KMS-11 (cell line): ENCODE data around the gene PRLH.
"Not testable (repeated sequence)": the region's sequence is repeated elsewhere in the genome, so short reads cannot be mapped to it uniquely, and the experiment has no call there.

Experiments used
- H2AFZ ChIP-seq: fragments of 200-600 bp; sonication (generic); 2 replicates; pipeline ENCODE4 v1.6.1; 2016; ENCODE audit warnings: antibody characterized with exemption, mixed run types, low read depth
- H3K27ac ChIP-seq: fragments of 200-600 bp; sonication (generic); 2 replicates; pipeline ENCODE4 v1.6.1; 2016; ENCODE audit warnings: mild to moderate bottlenecking, mixed run types
- H3K27me3 ChIP-seq: fragments of 200-600 bp; sonication (generic); 2 replicates; pipeline ENCODE4 v1.6.1; 2017; ENCODE audit warnings: mild to moderate bottlenecking, low read depth, mixed run types, moderate library complexity; ENCODE audit not compliant: insufficient read depth
- H3K36me3 ChIP-seq: fragments of 200-600 bp; sonication (generic); 2 replicates; pipeline ENCODE4 v1.6.1; 2017; ENCODE audit warnings: mild to moderate bottlenecking, mixed run types; ENCODE audit not compliant: insufficient read depth
- H3K4me1 ChIP-seq: fragments of 200-600 bp; sonication (generic); 2 replicates; pipeline ENCODE4 v1.6.1; 2016; ENCODE audit warnings: mild to moderate bottlenecking, low read depth, mixed run types; ENCODE audit not compliant: poor library complexity, severe bottlenecking
- H3K4me2 ChIP-seq: fragments of 200-600 bp; sonication (generic); 2 replicates; pipeline ENCODE4 v1.7.0; 2016; ENCODE audit warnings: mild to moderate bottlenecking, mixed run types
- H3K4me3 ChIP-seq: fragments of 200-600 bp; sonication (generic); IDR thresholded peaks from 2 replicates; pipeline ENCODE4 v1.6.1; 2017; ENCODE audit warnings: low read depth, low read length, mixed read lengths; ENCODE audit not compliant: insufficient read depth
- H3K79me2 ChIP-seq: fragments of 200-600 bp; sonication (generic); 2 replicates; pipeline ENCODE4 v1.6.1; 2016; ENCODE audit warnings: low read depth, mixed run types; ENCODE audit not compliant: insufficient read depth
- H3K9ac ChIP-seq: fragments of 200-600 bp; sonication (generic); 2 replicates; pipeline ENCODE4 v1.6.1; 2016; ENCODE audit warnings: mild to moderate bottlenecking, mixed run types
- H4K20me1 ChIP-seq: fragments of 200-600 bp; sonication (generic); 2 replicates; pipeline ENCODE4 v1.6.1; 2016; ENCODE audit warnings: mild to moderate bottlenecking, mixed run types; ENCODE audit not compliant: insufficient read depth
- CTCF ChIP-seq: fragments of 200-600 bp; sonication (generic); conservative IDR thresholded peaks from 2 replicates; pipeline ENCODE4 v1.6.1; 2017; ENCODE audit warnings: low read depth, mild to moderate bottlenecking, antibody characterized with exemption, low read length, moderate library complexity, mixed read lengths

PRLH gene

GRCh38 chr2:237604391-237604790 is 38.0 kb downstream of the PRLH start:
- no peak overlapping the region for H3K4me3 ChIP-seq
- H3K4me2 ChIP-seq: no peak overlapping the region
- H3K27me3 ChIP-seq: no peaks in the 10 kb centered on the region
- no peak overlapping the region for H3K27ac ChIP-seq
- no peaks in the 10 kb centered on the region for H3K4me1 ChIP-seq
- no peak for TF ChIP-seq CTCF
- no peaks in the 10 kb centered on the region for H3K36me3 ChIP-seq
- H3K9ac ChIP-seq: no peak overlapping the region
- H4K20me1 ChIP-seq: no peaks in the 10 kb centered on the region
- no peak overlapping the region for H2AFZ ChIP-seq
- no peaks in the 10 kb centered on the region for H3K79me2 ChIP-seq

GRCh38 chr2:237604960-237605359 is 38.6 kb downstream of the PRLH start:
- no peak overlapping the region for H3K9ac ChIP-seq
- no peak overlapping the region for H2AFZ ChIP-seq
- H3K4me2 ChIP-seq: no peak overlapping the region

GRCh38 chr2:237606522-237606921 is 40.1 kb downstream of the PRLH start:
- not testable (repeated sequence) for H4K20me1 ChIP-seq, H3K4me2 ChIP-seq, H3K79me2 ChIP-seq, H2AFZ ChIP-seq, H3K27me3 ChIP-seq, H3K9ac ChIP-seq, H3K4me3 ChIP-seq, H3K27ac ChIP-seq, H3K36me3 ChIP-seq, H3K4me1 ChIP-seq

More at GRCh38 chr2:237604960-237605359, 38.6 kb downstream of the PRLH start:
- Histone ChIP-seq H3K27me3 (no peaks in the 10 kb centered on the region), H4K20me1 (no peaks in the 10 kb centered on the region), H3K4me1 (no peaks in the 10 kb centered on the region), H3K36me3 (no peaks in the 10 kb centered on the region), H3K4me3 (no peak overlapping the region), H3K79me2 (no peaks in the 10 kb centered on the region), H3K27ac (no peak overlapping the region)
- TF ChIP-seq CTCF: no peak

- Histone ChIP-seq H3K4me2 (no peak overlapping the region), H4K20me1 (no peaks in the 10 kb centered on the region), H3K9ac (no peak overlapping the region), H3K27ac (no peak overlapping the region), H3K79me2 (no peaks in the 10 kb centered on the region), H3K27me3 (no peaks in the 10 kb centered on the region), H3K4me1 (no peaks in the 10 kb centered on the region), H2AFZ (no peak overlapping the region), H3K4me3 (no peak overlapping the region), H3K36me3 (no peaks in the 10 kb centered on the region)
- TF ChIP-seq CTCF: no peak
Observed at GRCh38 chr2:237612527-237613357, 46.4 kb downstream of the PRLH start.

- Histone ChIP-seq H3K79me2 (no peaks in the 10 kb centered on the region), H3K36me3 (no peaks in the 10 kb centered on the region), H3K9ac (no peak overlapping the region), H3K4me1 (no peaks in the 10 kb centered on the region), H3K4me3 (no peak overlapping the region), H4K20me1 (no peaks in the 10 kb centered on the region), H3K27me3 (no peaks in the 10 kb centered on the region), H3K27ac (no peak overlapping the region), H2AFZ (no peak overlapping the region), H3K4me2 (no peak overlapping the region)
- TF ChIP-seq CTCF: no peak
Observed at GRCh38 chr2:237613679-237614078, 47.3 kb downstream of the PRLH start.
